Measurements from ENCODE around the gene PRR5. TPM values are rescaled to one million over a fixed set of nuclear protein-coding genes. Genes with fewer than 3 reads are reported as not detected.
"Not testable (repeated sequence)": the region's sequence is repeated elsewhere in the genome, so short reads cannot be mapped to it uniquely, and the experiment has no call there.

PRR5 gene
- total and polyA plus RNA-seq, 9 donors, result 13.7 to 38.6 (median 30.7) TPM

DNA sequence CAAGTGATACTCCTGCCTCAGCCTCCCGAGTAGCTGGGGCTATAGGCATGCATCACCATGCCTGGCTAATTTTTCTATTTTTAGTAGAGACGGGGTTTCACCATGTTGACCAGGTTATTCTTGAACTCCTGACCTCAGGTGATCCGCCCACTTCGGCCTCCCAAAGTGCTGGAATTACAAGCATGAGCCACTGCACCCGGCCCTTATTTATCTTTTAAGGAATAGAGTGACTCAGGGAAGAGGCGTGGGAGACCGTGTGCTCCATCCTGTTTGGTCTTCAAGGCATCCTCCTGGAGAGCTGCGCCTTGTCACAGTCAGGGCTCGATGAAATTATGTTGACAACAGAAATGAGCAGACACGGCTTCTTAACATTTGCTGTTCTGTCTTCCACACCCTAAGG lies 37.7 kb downstream of the PRR5 start:
- not testable (repeated sequence) for H3K36me3 ChIP-seq (ENCODE audit: control insufficient read depth, insufficient read depth, low read length); DNase-seq; H3K27ac ChIP-seq (ENCODE audit: low read length); H3K4me3 ChIP-seq (ENCODE audit: low read length); H3K9me3 ChIP-seq (replicated peaks; ENCODE audit: control insufficient read depth, low read depth, low read length)
- 66% methylated on average over 7 of the region's 10 CpGs for WGBS (ENCODE audit: insufficient coverage)
- H3K4me1 ChIP-seq (ENCODE audit: control insufficient read depth, insufficient read depth, low read length), result peaks cover 22% of the 10 kb centered on the region
- peaks cover 31% of the 10 kb centered on the region for H3K27me3 ChIP-seq (ENCODE audit: control insufficient read depth, insufficient read depth, low read length)

DNA sequence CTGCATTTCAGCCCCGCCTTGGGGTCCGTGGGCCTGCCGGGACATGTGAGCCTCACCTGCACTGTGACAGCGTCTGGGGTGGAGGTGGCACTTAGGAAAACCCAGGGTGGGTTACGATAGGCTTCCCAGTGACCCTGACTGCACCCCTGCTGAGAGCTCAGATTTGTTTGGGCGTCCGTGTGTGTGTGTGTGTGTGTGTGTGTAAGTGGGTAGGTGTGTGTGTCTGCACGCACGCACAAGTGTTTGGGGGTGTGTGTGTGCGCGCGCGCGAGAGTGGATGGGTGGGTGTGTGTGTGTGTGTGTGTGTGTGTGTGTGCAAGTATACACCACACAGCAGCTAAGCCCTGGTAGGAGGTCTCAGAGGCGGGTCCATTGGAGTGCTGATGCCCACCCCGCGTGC lies 38.3 kb downstream of the PRR5 start:
- Histone ChIP-seq H3K9me3 (replicated peaks; ENCODE audit: control insufficient read depth, low read depth, low read length) (no peaks in the 10 kb centered on the region), H3K36me3 (ENCODE audit: control insufficient read depth, insufficient read depth, low read length) (no peaks in the 10 kb centered on the region), H3K4me1 (ENCODE audit: control insufficient read depth, insufficient read depth, low read length) (peaks cover 22% of the 10 kb centered on the region), H3K27ac (ENCODE audit: low read length) (no peak overlapping the region), H3K27me3 (ENCODE audit: control insufficient read depth, insufficient read depth, low read length) (peaks cover 33% of the 10 kb centered on the region), H3K4me3 (ENCODE audit: low read length) (no peak overlapping the region)
- WGBS (ENCODE audit: insufficient coverage), result 64% methylated on average over 8 of the region's 17 CpGs
- no peak for DNase-seq

DNA sequence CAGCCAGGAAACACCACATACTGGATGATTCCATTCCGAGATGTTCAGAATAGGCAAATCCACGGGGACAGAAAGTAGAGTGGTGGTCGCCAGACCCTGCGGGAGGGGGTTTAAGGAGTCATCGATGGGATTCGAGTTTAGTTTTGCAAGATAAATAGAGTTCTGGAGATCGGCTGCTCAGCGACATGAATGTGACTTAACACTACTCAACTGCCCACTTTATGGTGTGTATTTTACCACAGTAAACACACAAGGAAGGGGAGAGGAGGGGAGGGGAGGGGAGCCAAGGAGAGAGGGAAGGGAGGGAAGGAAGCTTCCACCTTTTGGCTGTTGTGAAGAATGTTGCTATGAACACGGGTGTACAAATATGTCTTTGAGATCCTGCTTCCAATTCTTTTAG lies 39.9 kb downstream of the PRR5 start:
- WGBS (ENCODE audit: insufficient coverage), result no CpG with 5 or more reads among the region's 9 CpGs
- Histone ChIP-seq H3K9me3 (replicated peaks; ENCODE audit: control insufficient read depth, low read depth, low read length) (no peaks in the 10 kb centered on the region), H3K27me3 (ENCODE audit: control insufficient read depth, insufficient read depth, low read length) (peaks cover 33% of the 10 kb centered on the region), H3K4me1 (ENCODE audit: control insufficient read depth, insufficient read depth, low read length) (peaks cover 10% of the 10 kb centered on the region), H3K36me3 (ENCODE audit: control insufficient read depth, insufficient read depth, low read length) (no peaks in the 10 kb centered on the region), H3K4me3 (ENCODE audit: low read length) (no peak overlapping the region), H3K27ac (ENCODE audit: low read length) (no peak overlapping the region)
- DNase-seq, result no peak

DNA sequence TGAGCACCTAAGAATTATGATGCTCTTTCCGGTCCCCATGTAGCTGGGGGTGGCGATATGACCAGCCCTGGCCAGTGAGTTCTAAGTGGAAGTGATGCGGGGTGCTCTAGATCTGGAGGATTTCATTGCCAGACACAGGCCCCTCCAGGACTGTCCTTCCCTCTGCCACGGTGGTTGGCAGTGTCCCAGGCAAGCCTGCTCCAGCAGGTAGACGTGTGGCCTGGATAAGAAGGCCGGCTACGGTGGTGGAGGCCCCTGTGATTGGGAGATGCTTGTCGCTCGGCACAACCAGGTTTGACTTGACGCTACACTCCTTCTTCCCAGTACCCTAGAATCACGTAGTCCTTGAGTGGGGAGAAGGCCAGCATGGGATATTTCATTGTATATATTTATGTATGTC lies 41.2 kb downstream of the PRR5 start:
- Histone ChIP-seq H3K27ac (ENCODE audit: low read length) (no peak overlapping the region), H3K4me1 (ENCODE audit: control insufficient read depth, insufficient read depth, low read length) (peaks cover 3% of the 10 kb centered on the region), H3K27me3 (ENCODE audit: control insufficient read depth, insufficient read depth, low read length) (peaks cover 20% of the 10 kb centered on the region), H3K4me3 (ENCODE audit: low read length) (no peak overlapping the region), H3K36me3 (ENCODE audit: control insufficient read depth, insufficient read depth, low read length) (no peaks in the 10 kb centered on the region), H3K9me3 (replicated peaks; ENCODE audit: control insufficient read depth, low read depth, low read length) (no peaks in the 10 kb centered on the region)
- no peak for DNase-seq
- WGBS (ENCODE audit: insufficient coverage), result 81% methylated on average over 3 of the region's 11 CpGs

DNA sequence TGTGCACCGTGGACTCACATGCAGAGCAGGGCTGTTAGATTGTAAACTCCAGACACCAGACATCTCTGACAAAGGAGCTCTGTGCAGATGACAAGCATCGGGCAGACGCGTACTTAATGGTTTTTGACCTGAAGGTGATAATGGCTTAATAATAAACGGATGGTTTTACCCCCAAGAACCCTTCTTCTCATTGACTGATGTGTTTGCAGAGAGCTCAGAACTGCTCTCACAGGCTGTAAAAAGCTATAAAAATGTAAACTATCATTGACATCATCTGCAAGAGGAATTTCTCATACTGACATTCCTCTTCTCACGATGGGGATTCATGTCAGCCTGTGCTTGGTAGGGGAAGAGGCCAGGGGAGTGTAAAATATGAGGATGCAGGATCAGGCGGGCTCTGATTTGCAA lies 41.8 kb downstream of the PRR5 start:
- H3K9me3 ChIP-seq (replicated peaks; ENCODE audit: control insufficient read depth, low read depth, low read length), result no peaks in the 10 kb centered on the region
- no peaks in the 10 kb centered on the region for H3K36me3 ChIP-seq (ENCODE audit: control insufficient read depth, insufficient read depth, low read length)
- no peak overlapping the region for H3K4me3 ChIP-seq (ENCODE audit: low read length)
- WGBS (ENCODE audit: insufficient coverage), result 13% methylated on average over 1 of the region's 7 CpGs
- no peak overlapping the region for H3K27ac ChIP-seq (ENCODE audit: low read length)
- H3K4me1 ChIP-seq (ENCODE audit: control insufficient read depth, insufficient read depth, low read length), result peaks cover 3% of the 10 kb centered on the region
- DNase-seq, result no peak
- peaks cover 15% of the 10 kb centered on the region for H3K27me3 ChIP-seq (ENCODE audit: control insufficient read depth, insufficient read depth, low read length)

DNA sequence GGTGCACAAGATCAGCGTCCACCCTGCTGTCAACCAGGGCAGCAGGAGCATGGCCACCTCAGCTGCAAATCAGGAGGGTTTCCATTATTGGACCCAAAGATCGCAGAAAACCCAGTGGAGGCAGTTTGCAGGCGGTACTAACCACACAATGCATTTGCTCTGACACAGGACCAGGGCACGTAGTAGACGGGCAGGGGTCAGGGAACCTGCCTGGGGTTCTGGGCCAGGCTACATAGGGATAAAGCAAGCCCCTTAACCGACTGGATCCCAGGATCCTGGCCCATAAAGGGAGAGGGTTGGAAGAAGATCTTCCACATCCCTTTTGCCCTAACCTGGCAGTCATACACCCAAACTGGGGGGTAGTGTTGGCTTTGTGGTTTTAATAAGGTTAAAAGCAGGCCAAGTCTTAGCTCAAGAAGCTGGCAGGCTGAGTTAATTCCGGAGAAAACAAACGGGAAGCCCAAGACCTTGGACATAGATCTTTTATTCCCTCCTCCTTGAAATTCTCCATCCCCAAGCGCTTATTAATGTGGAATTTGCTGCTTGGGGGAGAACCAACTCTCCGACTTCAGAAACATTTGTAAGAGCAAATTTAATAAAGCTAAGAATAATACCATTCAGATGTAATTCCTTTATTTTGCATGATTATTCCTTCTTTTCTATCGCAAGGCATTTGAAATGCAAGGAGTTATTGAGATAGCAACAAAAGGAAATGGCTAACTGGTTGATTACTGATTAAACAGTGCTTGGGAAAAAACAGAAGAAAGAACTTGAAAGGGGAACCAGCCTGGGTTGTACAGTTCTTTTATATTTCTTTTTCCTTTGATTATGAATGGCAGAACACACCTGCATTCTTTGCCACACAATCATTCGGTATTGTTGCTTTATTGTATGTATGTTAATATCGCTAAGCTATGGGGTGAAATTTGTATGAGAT lies 44.1 kb downstream of the PRR5 start:
- H3K4me1 ChIP-seq (ENCODE audit: control insufficient read depth, insufficient read depth, low read length), result peaks cover 3% of the 10 kb centered on the region
- DNase-seq, result no peak
- H3K27me3 ChIP-seq (ENCODE audit: control insufficient read depth, insufficient read depth, low read length), result peaks cover 13% of the 10 kb centered on the region
- no peaks in the 10 kb centered on the region for H3K9me3 ChIP-seq (replicated peaks; ENCODE audit: control insufficient read depth, low read depth, low read length)
- WGBS (ENCODE audit: insufficient coverage), result 80% methylated on average over 1 of the region's 13 CpGs
- H3K4me3 ChIP-seq (ENCODE audit: low read length), result no peak overlapping the region
- no peak overlapping the region for H3K27ac ChIP-seq (ENCODE audit: low read length)
- no peaks in the 10 kb centered on the region for H3K36me3 ChIP-seq (ENCODE audit: control insufficient read depth, insufficient read depth, low read length)

DNA sequence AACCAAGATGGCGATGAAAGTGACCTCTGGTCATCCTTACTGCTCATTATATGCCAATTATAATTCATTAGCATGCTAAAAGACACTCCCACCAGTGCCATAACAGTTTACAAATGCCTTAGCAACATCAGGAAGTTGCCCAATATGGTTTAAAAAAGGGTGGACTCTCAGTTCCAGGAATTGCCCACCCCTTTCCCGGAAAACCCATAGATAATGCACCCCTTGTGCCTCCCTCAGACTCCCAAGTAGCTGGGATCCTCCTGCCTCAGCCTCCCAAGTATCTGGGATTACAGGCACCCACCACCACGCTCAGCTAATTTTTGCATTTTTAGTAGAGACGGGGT lies 45.8 kb downstream of the PRR5 start:
- not testable (repeated sequence) for H3K27ac ChIP-seq (ENCODE audit: low read length); H3K4me1 ChIP-seq (ENCODE audit: control insufficient read depth, insufficient read depth, low read length); H3K9me3 ChIP-seq (replicated peaks; ENCODE audit: control insufficient read depth, low read depth, low read length); H3K36me3 ChIP-seq (ENCODE audit: control insufficient read depth, insufficient read depth, low read length); H3K4me3 ChIP-seq (ENCODE audit: low read length)
- peaks cover 27% of the 10 kb centered on the region for H3K27me3 ChIP-seq (ENCODE audit: control insufficient read depth, insufficient read depth, low read length)
- peak; percentile 0 for DNase-seq
- WGBS (ENCODE audit: insufficient coverage), result 100% methylated on average over 3 of the region's 4 CpGs

DNA sequence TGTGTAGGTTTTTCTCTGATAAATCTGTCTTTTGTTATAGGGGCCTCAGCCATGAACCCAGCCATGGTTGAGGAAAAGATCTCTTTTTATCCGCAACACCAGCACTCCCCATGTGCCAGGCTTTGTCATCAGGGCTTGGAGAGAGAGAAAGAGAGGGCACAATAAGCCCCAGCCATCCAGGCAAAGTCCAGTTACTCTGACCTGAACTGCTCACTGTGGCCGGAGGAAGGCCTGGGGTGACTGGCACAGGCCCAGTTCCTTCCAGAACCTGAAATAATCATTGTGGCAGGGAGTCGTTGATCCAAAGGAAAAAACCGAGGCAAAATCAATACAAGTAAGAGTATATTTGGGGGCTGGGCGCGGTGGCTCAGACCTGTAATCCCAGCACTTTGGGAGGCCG lies 46.5 kb downstream of the PRR5 start:
- H3K4me1 ChIP-seq (ENCODE audit: control insufficient read depth, insufficient read depth, low read length), result peaks cover 12% of the 10 kb centered on the region
- H3K4me3 ChIP-seq (ENCODE audit: low read length), result no peak overlapping the region
- WGBS (ENCODE audit: insufficient coverage), result 82% methylated on average over 5 of the region's 7 CpGs
- H3K9me3 ChIP-seq (replicated peaks; ENCODE audit: control insufficient read depth, low read depth, low read length), result no peaks in the 10 kb centered on the region
- peak; percentile 1 for DNase-seq
- H3K27ac ChIP-seq (ENCODE audit: low read length), result no peak overlapping the region
- peaks cover 34% of the 10 kb centered on the region for H3K27me3 ChIP-seq (ENCODE audit: control insufficient read depth, insufficient read depth, low read length)
- no peaks in the 10 kb centered on the region for H3K36me3 ChIP-seq (ENCODE audit: control insufficient read depth, insufficient read depth, low read length)

DNA sequence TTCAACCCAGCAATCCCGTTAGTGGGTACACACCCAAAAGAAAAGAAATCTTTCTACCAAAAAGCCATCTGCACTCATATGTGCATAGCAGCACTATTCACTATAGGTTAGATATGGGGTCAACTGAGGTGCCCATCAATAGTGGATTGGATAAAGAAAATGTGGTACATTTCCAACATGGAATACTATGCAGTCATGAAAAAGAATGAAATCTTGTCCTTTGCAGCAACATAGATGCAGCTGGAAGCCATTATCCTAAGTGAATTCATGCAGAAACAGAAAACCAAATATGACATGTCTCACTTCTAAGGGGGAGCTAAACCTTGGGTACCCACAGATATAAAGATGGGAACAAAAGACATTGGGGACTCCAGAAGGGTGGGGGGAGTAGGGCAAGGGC lies 48.5 kb downstream of the PRR5 start:
- no CpG with 5 or more reads among the region's 1 CpG for WGBS (ENCODE audit: insufficient coverage)

DNA sequence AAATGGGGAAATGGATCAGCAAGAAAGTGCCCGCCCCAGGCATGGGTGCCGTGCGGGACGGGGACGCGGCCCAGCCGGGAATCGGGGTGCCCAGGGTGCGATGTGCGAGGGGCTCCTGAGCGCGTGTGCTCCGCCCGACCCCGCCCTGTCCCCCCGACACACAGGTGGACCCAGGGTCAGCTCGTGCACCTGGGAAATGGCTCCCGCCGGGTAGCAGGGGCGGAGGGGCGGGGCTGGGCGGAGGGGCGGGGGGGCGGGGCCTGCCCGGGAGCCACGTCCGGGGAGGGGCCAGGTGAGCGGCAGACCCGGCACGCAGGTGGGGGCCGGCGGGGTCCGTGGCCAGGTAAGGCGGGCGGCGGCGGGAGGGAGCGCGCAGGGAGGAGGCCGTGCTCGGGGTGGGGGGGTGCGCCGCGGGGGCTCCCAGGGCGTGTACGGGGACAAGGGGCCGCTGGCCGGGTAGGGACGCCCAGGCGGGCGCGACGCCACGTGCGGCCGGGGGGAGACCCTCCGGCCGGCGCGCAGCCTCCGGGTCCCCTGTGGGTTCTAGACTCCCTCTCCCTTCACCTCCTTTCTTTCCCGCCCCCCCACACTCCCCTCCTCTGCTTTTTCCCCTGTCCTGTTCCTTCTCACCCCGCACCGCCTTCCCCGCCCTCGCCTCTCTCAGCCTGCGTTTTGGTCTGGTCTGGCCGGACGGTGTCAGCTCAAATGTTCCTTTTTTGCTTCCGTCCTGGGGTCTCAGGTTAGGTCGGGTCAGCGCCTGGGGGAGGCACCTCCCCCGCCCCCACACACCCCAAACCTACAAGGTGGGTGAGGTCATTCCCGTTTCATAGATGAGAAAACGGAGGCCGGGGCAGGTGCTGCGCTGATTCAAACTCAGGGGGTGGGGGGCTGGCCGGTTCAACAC lies 50.5 kb downstream of the PRR5 start, which contains the start of gene ARHGAP8:
Gene ARHGAP8 (plus strand): TSS at position 291 of the 904 bp plus-strand sequence. CDS start 33,953 bp downstream, outside the sequence.
- H3K9me3 ChIP-seq (replicated peaks; ENCODE audit: control insufficient read depth, low read depth, low read length), result no peaks in the 10 kb centered on the region
- no peaks in the 10 kb centered on the region for H3K36me3 ChIP-seq (ENCODE audit: control insufficient read depth, insufficient read depth, low read length)
- no peak within 1 kb of the TSS for H3K27ac ChIP-seq (ENCODE audit: low read length)
- H3K4me3 ChIP-seq (ENCODE audit: low read length), result no peak within 1 kb of the TSS
- WGBS (ENCODE audit: insufficient coverage), result 2% methylated on average over 55 of the region's 78 CpGs
- DNase-seq, result no peak
- H3K27me3 ChIP-seq (ENCODE audit: control insufficient read depth, insufficient read depth, low read length), result peaks cover 47% of the 10 kb centered on the region
- H3K4me1 ChIP-seq (ENCODE audit: control insufficient read depth, insufficient read depth, low read length), result peaks cover 20% of the 10 kb centered on the region

More for the DNA sequence above, 48.5 kb downstream of the PRR5 start:
- Histone ChIP-seq H3K4me1 (ENCODE audit: control insufficient read depth, insufficient read depth, low read length) (peaks cover 21% of the 10 kb centered on the region), H3K27me3 (ENCODE audit: control insufficient read depth, insufficient read depth, low read length) (peaks cover 50% of the 10 kb centered on the region), H3K9me3 (replicated peaks; ENCODE audit: control insufficient read depth, low read depth, low read length) (no peaks in the 10 kb centered on the region), H3K27ac (ENCODE audit: low read length) (no peak overlapping the region), H3K4me3 (ENCODE audit: low read length) (no peak overlapping the region), H3K36me3 (ENCODE audit: control insufficient read depth, insufficient read depth, low read length) (no peaks in the 10 kb centered on the region)
- no peak for DNase-seq
